HG02798 (cell line): ENCODE data around the gene PRDM12.

ENCODE experiments used
- ATAC-seq: cut with Tn5 transposase; IDR thresholded peaks from one replicate; pipeline ENCODE4 v1.9.1; 2021; ENCODE audit warnings: mild to moderate bottlenecking; ENCODE audit not compliant: unreplicated experiment, poor library complexity

PRDM12 gene

DNA sequence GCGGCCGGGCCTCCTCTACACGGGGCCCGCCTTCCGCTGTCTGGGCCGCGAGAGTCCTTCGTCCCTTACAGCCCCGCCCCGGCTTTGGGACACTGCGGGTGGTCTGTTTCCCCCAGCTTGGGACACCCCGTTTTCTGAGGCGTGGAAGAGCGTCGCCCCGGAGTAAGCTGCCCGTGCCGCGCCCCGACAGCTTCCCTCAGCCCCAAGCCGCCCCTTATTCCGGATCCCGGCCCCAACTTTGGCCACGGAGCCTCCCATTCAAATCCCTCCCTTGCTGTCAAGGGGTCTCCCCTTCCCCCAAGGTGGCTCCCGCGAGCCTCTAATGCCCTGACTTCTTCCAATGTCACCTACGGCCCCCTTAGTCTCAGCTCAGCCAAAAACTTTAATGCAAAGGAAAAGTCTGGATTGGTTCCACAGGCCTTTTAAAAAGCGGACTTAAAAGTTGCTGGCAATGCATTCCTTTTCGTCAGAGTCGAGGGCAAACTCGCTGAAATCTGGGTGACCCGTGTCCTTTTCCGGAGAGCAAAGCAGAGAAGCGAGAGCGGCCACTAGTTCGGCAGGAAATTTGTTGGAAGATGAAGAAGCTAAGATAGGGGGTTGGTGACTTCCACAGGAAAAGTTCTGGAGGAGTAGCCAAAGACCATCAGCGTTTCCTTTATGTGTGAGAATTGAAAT, 49.0 kb downstream of the PRDM12 start:
- no peak for ATAC-seq

- no peak for ATAC-seq
Measured at GRCh38 chr9:130714586-130715110, 50.3 kb downstream of the PRDM12 start.

- no peak for ATAC-seq
Measured at GRCh38 chr9:130715270-130715669, 50.9 kb downstream of the PRDM12 start.

- ATAC-seq = no peak
Measured at GRCh38 chr9:130718562-130718961, 54.2 kb downstream of the PRDM12 start.

DNA sequence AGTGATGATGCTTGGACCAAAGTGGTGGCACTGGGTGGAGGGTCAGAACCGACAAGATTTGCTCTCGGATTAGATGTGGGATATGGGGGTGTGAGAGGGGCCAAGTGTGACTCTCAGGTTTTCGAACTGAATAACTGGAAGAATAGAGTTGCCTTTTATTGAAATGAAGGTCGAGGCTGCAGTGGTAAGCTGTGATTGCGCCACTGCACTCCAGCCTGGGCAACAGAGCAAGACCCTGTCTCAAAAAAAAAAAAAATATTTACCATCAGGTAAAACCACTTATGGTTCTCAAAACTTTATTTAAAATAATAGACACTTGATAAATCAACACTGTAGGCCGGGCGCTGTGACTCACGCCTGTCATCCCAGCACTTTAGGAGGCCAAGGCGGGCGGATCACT, 56.4 kb downstream of the PRDM12 start:
- no peak for ATAC-seq

- ATAC-seq = no peak
Measured at GRCh38 chr9:130728721-130729120, 64.3 kb downstream of the PRDM12 start.

GRCh38 chr9:130729145-130729544, 64.8 kb downstream of the PRDM12 start:
- ATAC-seq = no peak

GRCh38 chr9:130731355-130731754, 67.0 kb downstream of the PRDM12 start:
- no peak for ATAC-seq

DNA sequence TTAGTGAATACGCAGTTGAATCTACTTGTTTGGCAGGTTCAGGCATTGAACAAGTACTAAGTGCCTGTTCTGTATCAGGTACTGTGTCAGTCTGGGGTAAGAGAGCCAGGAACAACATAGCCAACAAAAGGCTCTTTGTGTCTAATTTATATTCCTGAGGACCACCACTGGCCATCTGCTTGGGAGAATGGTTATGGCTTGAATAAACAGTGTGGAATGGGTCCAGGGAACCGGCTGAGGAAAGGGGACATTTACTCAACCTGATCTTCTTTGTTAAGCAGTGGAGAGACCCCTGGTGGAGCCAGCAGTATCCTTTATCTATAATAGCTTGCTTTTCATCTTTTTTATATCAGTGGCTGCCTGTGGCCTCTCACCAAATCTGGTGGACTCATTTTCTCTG, 67.7 kb downstream of the PRDM12 start:
- ATAC-seq = no peak
